K562 (cell line): ENCODE results near the gene NAT10. TPM values are rescaled to one million over a fixed set of nuclear protein-coding genes. Genes with fewer than 3 reads are reported as not detected.
A peak's percentile ranks its signal among the peaks of the same experiment; 100 is the strongest.

Experiments used
- ATAC-seq: fragments of 200-7000 bp; cut with Tn5 transposase; 3 replicates; pipeline ENCODE4 v1.9.1; 2020; ENCODE audit warnings: moderate library complexity
- BruUV-seq: library from RNA; stranded (reverse); fragments of 400-500 nt; replicated peaks from 2 replicates; lab custom pipeline; 2021; lab: Mats Ljungman, UMichigan
- CTCF ChIA-PET: fragments of 300-600 bp; formaldehyde crosslinking; extraction: SDS; loops from one replicate; lab custom pipeline; 2021; ENCODE audit warnings: low intra/inter-chr PET ratio; lab: Yijun Ruan, JAX
- POLR2A ChIA-PET: fragments of 300-600, 350-650 bp; sonication (Branson Sonifier 250); formaldehyde crosslinking; extraction: SDS; loops from one replicate; lab custom pipeline; 2021; ENCODE audit warnings: antibody characterized with exemption, inconsistent platforms; lab: Yijun Ruan, JAX
- DNase-seq, 4 experiments: peaks; one replicate each; pipeline versions ENCODE4 v3.0.0 to v3.0.0-alpha.2; 2011 to 2018; ENCODE audit warnings: low spot score in 3 of 4, mixed read lengths in 3 of 4; ENCODE audit errors: extremely low read depth in 1 of 4
- FAIRE-seq: peaks from 2 replicates; lab custom pipeline; 2011; peaks lifted over from hg19 to GRCh38; lab: Jason Lieb, UNC
- H2AFZ ChIP-seq: 2 replicates; pipeline ENCODE4 v1.6.0; 2011; ENCODE audit warnings: low read depth, low read length, control low read depth, inconsistent platforms
- H3K27ac ChIP-seq: fragments of 200-600 bp; 3 replicates; pipeline ENCODE4 v1.8.0; 2011; ENCODE audit warnings: low read depth, mild to moderate bottlenecking, control low read depth, inconsistent platforms, low read length, moderate library complexity, mixed read lengths; ENCODE audit errors: extremely low read depth
- H3K27me3 ChIP-seq, 2 experiments: fragments of 300-600 bp in 1 of 2; 2 replicates in 1 of 2; 3 replicates in 1 of 2; pipeline versions ENCODE4 v1.6.0 to v1.8.0; 2011; ENCODE audit warnings: inconsistent platforms in 2 of 2, low read length in 2 of 2, mild to moderate bottlenecking in 1 of 2, mixed read lengths in 1 of 2, moderate library complexity in 1 of 2; ENCODE audit not compliant: control insufficient read depth in 2 of 2, insufficient read depth in 2 of 2
- H3K36me3 ChIP-seq: fragments of 300-600 bp; 3 replicates; pipeline ENCODE4 v1.8.0; 2011; ENCODE audit warnings: mild to moderate bottlenecking, low read length, inconsistent platforms; ENCODE audit not compliant: control insufficient read depth, insufficient read depth
- H3K4me1 ChIP-seq, 2 experiments: fragments of 200-600 bp in 1 of 2; replicated peaks in 1 of 2; 2 replicates in 1 of 2; 3 replicates in 1 of 2; pipeline versions ENCODE4 v1.5.1 to v1.8.0; 2011; ENCODE audit warnings: inconsistent platforms in 2 of 2, low read length in 2 of 2, mild to moderate bottlenecking in 1 of 2, mixed read lengths in 1 of 2, moderate library complexity in 1 of 2; ENCODE audit not compliant: control insufficient read depth in 2 of 2, insufficient read depth in 2 of 2
- H3K4me2 ChIP-seq: 2 replicates; pipeline ENCODE4 v1.6.1; 2011; ENCODE audit warnings: low read length, control low read depth, inconsistent platforms, mixed read lengths; ENCODE audit not compliant: insufficient read depth
- H3K4me3 ChIP-seq: fragments of 200-600 bp; sonication (generic), shearing (Covaris generic); 2 replicates; pipeline ENCODE4 v1.5.1; 2016; ENCODE audit warnings: control low read depth, inconsistent platforms
- H3K79me2 ChIP-seq: fragments of 200-600 bp; 3 replicates; pipeline ENCODE4 v1.8.0; 2011; ENCODE audit warnings: low read length, inconsistent platforms; ENCODE audit not compliant: control insufficient read depth, insufficient read depth
- H3K9ac ChIP-seq, 2 experiments: 2 replicates each; pipeline versions ENCODE4 v1.6.0 to v1.6.1; 2011; ENCODE audit warnings: low read depth in 2 of 2, low read length in 2 of 2, control low read depth in 1 of 2, inconsistent platforms in 1 of 2, mild to moderate bottlenecking in 1 of 2, mixed read lengths in 1 of 2; ENCODE audit not compliant: insufficient read depth in 1 of 2
- H3K9me1 ChIP-seq: one replicate; pipeline ENCODE4 v1.6.0; 2011; ENCODE audit warnings: inconsistent platforms, mild to moderate bottlenecking, low read length, moderate library complexity; ENCODE audit not compliant: control insufficient read depth, insufficient read depth
- H3K9me3 ChIP-seq: replicated peaks from 2 replicates; pipeline ENCODE4 v1.5.1; 2011; ENCODE audit warnings: low read depth, low read length, inconsistent platforms; ENCODE audit not compliant: control insufficient read depth, insufficient read depth
- H4K20me1 ChIP-seq: replicated peaks from 2 replicates; pipeline ENCODE4 v1.6.1; 2011; ENCODE audit warnings: low read length, inconsistent platforms, mixed read lengths; ENCODE audit not compliant: control insufficient read depth, insufficient read depth
- E2F6 ChIP-seq, 2 experiments: IDR thresholded peaks; 2 replicates each; pipeline ENCODE4 v1.6.1; 2011; ENCODE audit warnings: borderline replicate concordance in 1 of 2, control low read depth in 1 of 2, low read depth in 1 of 2, low read length in 1 of 2, mild to moderate bottlenecking in 1 of 2, mixed read lengths in 1 of 2, moderate library complexity in 1 of 2; ENCODE audit not compliant: insufficient read depth in 1 of 2, insufficient read length in 1 of 2, poor library complexity in 1 of 2, severe bottlenecking in 1 of 2; ENCODE audit errors: extremely low read depth in 1 of 2
- FUS ChIP-seq: fragments of 200-400 bp; formaldehyde crosslinking; optimal IDR thresholded peaks from 2 replicates; pipeline ENCODE3; 2017; ENCODE audit warnings: low read depth, low read length
- NFYB ChIP-seq: IDR thresholded peaks from 2 replicates; pipeline ENCODE4 v1.6.1; 2011; ENCODE audit warnings: mild to moderate bottlenecking, moderate library complexity; ENCODE audit not compliant: insufficient read length; ENCODE audit errors: extremely low read depth
- NR2C2 ChIP-seq, 2 experiments: fragments of 200-800 bp in 1 of 2; sonication (Bioruptor generic) in 1 of 2; sonication (generic) in 1 of 2; formaldehyde crosslinking in 1 of 2; IDR thresholded peaks; 2 replicates each; pipeline versions ENCODE4 v1.6.1 to v1.8.0; 2016 to 2022; ENCODE audit warnings: mild to moderate bottlenecking in 1 of 2, missing compliant biosample characterization in 1 of 2, missing genetic modification characterization in 1 of 2, missing genetic modification reagents in 1 of 2
- NUFIP1 ChIP-seq: fragments of 450-650 bp; IDR thresholded peaks from 2 replicates; pipeline ENCODE4 v1.6.1; 2018; ENCODE audit not compliant: partially characterized antibody
- SIRT6 ChIP-seq: IDR thresholded peaks from one replicate; pipeline ENCODE4 v1.6.1; 2012; ENCODE audit warnings: low read depth, mild to moderate bottlenecking, control low read depth, inconsistent platforms, low read length, moderate library complexity
- ZNF263 ChIP-seq: sonication (generic); formaldehyde crosslinking; IDR thresholded peaks from 2 replicates; pipeline ENCODE4 v1.8.0; 2022; ENCODE audit warnings: mild to moderate bottlenecking, missing genetic modification reagents, borderline replicate concordance
- ZNF583 ChIP-seq: fragments of 250-450 bp; sonication (Bioruptor Pico); IDR thresholded peaks from 2 replicates; pipeline ENCODE4 v1.4.0; 2020
- ZNF764 ChIP-seq: fragments of 250-450 bp; sonication (Bioruptor Pico); IDR thresholded peaks from 2 replicates; pipeline ENCODE4 v1.4.0; 2020; ENCODE audit warnings: low read depth, mild to moderate bottlenecking, moderate library complexity
- WGBS: fragments of 100-300 bp; shearing (Covaris generic); methylation state at CpG from one replicate; pipeline ENCODE4 v1.1.6; 2016; ENCODE audit warnings: low coverage, mixed read lengths; ENCODE audit not compliant: insufficient coverage; ENCODE audit errors: missing lambda C conversion rate; 5-methylcytosine and 5-hydroxymethylcytosine counted together
- in situ Hi-C: fragments of 300-500 bp; cut with MboI; formaldehyde crosslinking; loops from 4 replicates; pipeline ENCODE4 v1.15.0; 2018; ENCODE audit warnings: inconsistent platforms, mixed read lengths
- intact Hi-C: fragments of 100-400 bp; cut with micrococcal nuclease; formaldehyde crosslinking; loops from 2 replicates; pipeline ENCODE4 v1.14.2; 2022
- polyA plus RNA-seq, 8 experiments: library from polyadenylated mRNA; depleted of rRNA in 4 of 8; stranded (reverse) in 5 of 8; unstranded in 3 of 8; fragments of >200 nt; fragmentation: Nextera tagmentation in 2 of 8; fragmentation: Illumina TruSeq in 1 of 8; extraction: Ambion mirVana in 2 of 8; extraction: Trizol in 1 of 8; gene quantifications; 2 replicates each; pipeline versions ENCODE4 v1.2.1 to v1.2.3, GENCODE V29; 2011 to 2014; ENCODE audit warnings: inconsistent platforms in 1 of 8, missing spikeins in 1 of 8
- total RNA-seq, 7 experiments: library from RNA; depleted of rRNA in 6 of 7; stranded (reverse); fragments of >200 nt in 6 of 7; fragmentation: Illumina TruSeq in 2 of 7; extraction: Trizol in 2 of 7; gene quantifications; 2 replicates each; pipeline versions ENCODE4 v1.2.1 to v1.2.3, GENCODE V29; 2011 to 2021; ENCODE audit warnings: low replicate concordance in 1 of 7
- TF ChIP-seq, protein P1 (sequence below): fragments of 450-650 bp; IDR thresholded peaks from 2 replicates; pipeline ENCODE4 v1.6.1; 2016

NAT10 gene
- total and polyA plus RNA-seq, 9 of the 15 experiments (the other 6 are each of a cell fraction or from before 2014, with no cell fraction given), result 55.4 to 125 (median 86.3) TPM

DNA sequence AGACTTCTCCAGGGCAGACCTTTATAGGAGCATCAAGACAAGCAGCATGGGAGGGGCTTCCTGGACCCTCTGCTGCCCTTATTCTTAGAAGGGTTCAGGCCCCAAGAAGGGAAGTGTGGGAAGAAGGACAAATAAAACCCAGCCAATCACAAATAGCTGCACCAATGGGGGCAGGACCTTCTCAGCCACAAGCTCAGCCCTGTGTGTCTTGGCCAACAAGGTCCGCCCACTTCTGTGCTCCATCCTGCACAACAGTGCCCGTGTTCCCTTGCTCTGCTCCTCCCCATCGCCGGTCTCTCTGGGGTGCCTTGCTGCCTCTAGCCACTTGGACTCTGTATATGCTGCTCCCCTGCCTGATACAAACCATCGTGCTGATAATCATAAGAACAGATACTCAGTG is 86.1 kb downstream of the NAT10 start:
- Histone ChIP-seq H3K79me2 (no peaks in the 10 kb centered on the region), H3K4me3 (no peak overlapping the region), H2AFZ (no peak overlapping the region), H4K20me1 (no peaks in the 10 kb centered on the region), H3K27me3 (peaks cover 16 to 61% of the 10 kb centered on the region in 2 experiments; a peak in 4 of 5 replicates), H3K4me1 (no peaks in the 10 kb centered on the region), H3K27ac (no peak overlapping the region), H3K9me3 (no peaks in the 10 kb centered on the region), H3K9me1 (no peaks in the 10 kb centered on the region), H3K36me3 (no peaks in the 10 kb centered on the region), H3K4me2 (no peak overlapping the region), H3K9ac (no peak overlapping the region)
- POLR2A ChIA-PET, result interaction anchor here (0.6 to 1.7 kb wide), 3 partner anchors 9 to 25 kb away, joined by 3 to 6 read pairs (median 3); no protein-coding TSS in a partner anchor
- peak in 3 of 4 experiments; percentile 28 to 44 (median 39) for DNase-seq
- in situ Hi-C loops, result no loop called here
- ATAC-seq, result peak; percentile 72
- no TSS peak for BruUV-seq
- FAIRE-seq, result no peak
- intact Hi-C loops, result no loop called here
- CTCF ChIA-PET, result no interaction called here
- TF ChIP-seq NR2C2 (CRISPR knock-in tag; IDR thresholded peaks at IDR 0.05) (no peak), NR2C2 (tag; IDR thresholded peaks at IDR 0.05) (no peak), E2F6 (IDR thresholded peaks at IDR 0.05; ENCODE audit: borderline replicate concordance in 1 of 2, extremely low read depth in 1 of 2, insufficient read depth in 1 of 2, insufficient read length in 1 of 2, low read depth in 1 of 2, low read length in 1 of 2, poor library complexity in 1 of 2, severe bottlenecking in 1 of 2) (no peak), NUFIP1 (no peak), ZNF583 (no peak), FUS (no peak), SIRT6 (no peak), ZNF764 (CRISPR knock-in tag) (no peak), ZNF263 (CRISPR knock-in tag) (peak; percentile 35; the same call in 1 of the 2 replicates), NFYB (peak; percentile 53)
- TF ChIP-seq, protein P1, sequence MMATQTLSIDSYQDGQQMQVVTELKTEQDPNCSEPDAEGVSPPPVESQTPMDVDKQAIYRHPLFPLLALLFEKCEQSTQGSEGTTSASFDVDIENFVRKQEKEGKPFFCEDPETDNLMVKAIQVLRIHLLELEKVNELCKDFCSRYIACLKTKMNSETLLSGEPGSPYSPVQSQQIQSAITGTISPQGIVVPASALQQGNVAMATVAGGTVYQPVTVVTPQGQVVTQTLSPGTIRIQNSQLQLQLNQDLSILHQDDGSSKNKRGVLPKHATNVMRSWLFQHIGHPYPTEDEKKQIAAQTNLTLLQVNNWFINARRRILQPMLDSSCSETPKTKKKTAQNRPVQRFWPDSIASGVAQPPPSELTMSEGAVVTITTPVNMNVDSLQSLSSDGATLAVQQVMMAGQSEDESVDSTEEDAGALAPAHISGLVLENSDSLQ, result no peak
- WGBS, result 0% methylated on average over 5 of the region's 5 CpGs
